Dedifferentiated amniotic fluid mesenchymal stem cell (primary cell): ENCODE data around the gene CNGB1.
"Not testable (repeated sequence)": the region's sequence is repeated elsewhere in the genome, so short reads cannot be mapped to it uniquely, and the experiment has no call there.

Source experiments
- DNase-seq: peaks from one replicate; pipeline ENCODE4 v3.0.0-alpha.2; 2016; ENCODE audit errors: extremely low spot score

Gene CNGB1

DNA sequence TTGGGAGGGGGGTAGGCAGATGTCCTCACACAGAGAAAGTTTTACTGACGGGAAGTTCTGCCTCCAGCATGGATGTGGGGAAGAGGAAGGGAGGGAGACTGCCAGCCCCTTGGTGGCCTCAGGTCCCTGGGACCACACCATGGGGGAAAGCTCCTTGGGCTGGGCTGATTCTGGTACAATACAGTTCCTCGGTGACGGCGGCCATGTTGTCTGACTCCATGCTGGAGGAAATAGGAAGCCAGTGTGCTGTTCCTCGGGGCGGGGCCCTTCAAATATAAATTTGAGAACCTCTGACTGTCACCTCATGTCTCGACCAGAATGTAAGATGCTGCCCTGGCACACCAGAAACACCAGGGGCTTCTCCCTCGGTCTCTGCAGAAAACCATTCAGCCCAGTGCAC is 66.8 kb downstream of the CNGB1 start:
- no peak for DNase-seq

DNA sequence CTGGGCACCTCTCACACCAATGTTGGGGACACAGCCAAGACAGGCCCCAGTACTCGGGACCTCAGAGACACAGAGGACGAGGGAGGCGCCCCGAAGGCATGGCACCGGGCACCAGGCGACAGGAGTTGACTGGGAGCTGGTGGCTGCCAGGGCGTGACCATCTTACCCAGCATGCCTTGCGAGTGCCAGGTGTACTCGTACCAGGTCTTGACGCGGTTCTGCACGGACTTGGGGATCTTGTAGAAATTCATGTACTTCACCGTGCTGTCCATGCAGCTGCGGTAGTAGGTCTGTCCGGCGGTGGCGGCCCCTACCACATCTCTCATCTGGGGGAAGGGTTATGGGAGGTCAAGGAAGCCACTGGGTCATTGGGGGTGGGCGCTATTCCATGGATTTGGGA is 67.3 kb downstream of the CNGB1 start:
- DNase-seq, result no peak

DNA sequence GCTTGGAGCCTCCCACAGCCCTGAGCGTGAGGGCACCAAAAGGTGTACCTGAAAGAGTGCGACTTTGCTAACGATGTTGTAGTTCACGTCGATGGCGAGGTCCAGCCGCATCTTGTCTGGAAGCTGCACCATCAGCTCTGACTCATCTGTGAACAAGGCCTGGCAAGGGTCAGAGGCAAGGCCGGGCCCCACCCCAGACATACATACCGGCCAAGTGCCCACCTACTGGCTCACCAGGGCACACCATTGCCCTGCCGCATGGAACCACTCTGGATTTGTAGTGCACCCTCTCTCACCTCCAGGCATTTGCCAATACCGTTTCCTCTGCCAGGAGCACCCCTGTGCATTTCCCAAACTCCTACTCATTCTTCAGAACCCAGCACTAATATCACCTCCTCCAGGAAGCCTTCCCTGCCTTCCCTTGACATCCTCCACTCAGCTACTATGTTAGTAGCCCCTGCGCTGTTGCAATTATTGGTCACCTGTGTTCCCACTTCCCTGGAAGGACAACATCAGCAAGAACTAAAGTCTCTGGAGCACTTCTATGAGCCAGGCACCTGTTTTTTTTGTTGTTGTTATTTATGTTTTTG is 69.4 kb downstream of the CNGB1 start:
- DNase-seq, result no peak

DNA sequence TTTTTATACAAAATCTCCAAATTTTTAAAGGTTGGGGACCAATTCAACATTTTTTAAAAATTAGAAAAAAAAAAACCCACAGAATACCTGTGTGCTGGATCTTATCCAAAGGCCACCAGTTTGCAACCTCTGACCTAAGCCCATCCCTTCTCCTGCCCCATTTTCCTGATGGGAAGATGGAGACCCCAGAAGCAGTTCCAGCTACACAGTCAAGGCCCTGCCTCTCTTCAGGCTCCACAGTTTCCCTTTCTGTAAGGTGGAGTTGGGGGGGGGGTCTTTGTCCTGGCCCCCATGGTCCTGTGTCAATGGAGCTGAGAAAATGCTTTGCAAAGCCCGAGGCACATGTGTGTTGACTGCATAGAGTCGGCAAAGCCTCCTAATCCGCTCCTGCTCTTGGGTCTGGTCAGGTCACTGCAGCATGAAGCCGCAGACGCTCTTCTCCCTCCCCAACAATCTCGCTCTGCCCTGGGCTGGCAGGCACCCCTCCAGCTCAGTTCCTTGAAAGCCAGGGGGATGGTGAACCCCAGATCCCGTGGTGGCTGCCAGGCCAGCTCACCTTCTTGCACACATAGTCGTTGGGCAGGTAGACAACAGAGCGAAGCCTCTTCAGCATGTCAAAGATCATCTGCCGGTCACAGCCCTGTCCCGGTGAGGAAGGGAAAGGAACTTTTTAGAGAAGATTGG is 70.0 kb downstream of the CNGB1 start:
- DNase-seq, result no peak

DNA sequence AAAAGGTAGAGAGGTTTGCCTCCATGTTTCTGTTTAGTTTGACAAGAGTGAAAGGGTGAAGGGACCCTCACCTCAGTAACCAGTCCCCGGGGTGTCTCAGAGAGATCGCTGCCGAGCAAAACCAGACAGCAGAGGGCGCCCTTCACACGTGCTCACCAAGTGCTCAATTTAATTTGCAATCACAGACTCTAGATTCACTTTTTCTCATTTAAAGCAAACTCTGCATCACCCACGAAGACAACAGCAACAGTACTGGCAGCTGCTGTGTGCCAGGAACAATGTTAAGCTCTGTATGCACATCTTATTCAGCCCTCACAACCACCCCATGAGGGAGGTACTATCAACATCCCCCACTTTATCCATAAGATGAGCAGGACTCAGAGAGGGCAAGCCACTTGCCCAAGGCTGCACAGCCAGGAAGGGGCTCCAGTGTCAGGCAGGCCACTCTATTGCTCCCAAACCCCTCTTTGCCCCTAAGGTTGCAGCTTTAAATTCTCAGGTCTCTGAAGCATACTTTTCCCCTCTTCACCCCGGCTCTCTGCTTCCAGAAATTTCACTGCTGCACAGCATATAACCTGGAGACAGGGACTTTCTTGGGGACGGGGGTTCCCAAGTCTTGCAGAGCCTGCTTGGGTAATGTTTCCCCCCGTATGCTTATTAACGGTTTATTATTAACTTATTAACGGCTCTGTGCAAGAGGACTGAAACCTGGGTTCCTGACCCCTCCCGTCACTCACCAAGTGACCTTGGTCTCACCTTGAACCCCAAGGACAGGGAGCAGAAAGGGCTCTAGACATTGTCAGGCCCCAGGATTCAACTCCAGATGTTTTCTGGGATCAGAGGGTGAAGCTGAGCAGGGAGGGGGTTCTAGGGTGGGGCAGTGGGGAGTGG is 70.9 kb downstream of the CNGB1 start:
- peak; percentile 69 for DNase-seq

DNA sequence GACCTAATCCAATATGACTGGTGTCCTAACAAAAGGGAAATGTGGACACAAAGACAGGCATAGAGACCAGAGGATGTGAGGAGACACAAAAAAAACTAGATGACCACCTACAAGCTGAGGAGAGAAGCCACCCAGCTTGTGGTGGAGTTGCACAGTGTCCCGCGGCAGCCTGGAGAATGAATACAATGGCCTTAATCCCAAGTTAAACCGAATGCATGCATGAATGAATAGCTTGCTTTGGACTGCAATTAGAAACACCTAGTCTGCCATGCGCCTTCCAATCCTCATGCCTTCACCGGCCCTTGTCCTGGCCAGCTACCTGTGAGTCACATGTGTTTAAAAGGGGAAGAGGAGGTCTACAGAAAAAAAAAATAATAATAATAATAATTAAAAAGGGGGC is 72.0 kb downstream of the CNGB1 start:
- DNase-seq, result no peak

DNA sequence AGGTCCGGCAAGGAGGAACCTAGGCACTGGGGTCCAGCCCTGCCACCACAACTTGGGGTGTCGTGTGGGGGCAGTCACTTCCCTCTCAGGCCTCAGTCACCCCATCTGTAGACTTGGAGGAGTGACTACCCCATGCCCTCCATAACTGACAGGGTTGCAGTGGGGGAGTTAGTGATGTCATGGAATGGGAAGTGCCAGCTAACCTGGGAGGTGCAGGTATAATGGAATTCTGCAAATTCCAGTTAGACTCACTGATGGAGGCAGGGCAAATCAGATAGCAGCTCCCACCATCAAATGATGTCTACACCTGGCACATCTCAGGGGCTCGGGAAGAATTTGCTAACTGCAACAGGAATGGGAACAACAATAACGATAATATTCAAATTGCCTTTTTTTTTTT is 72.9 kb downstream of the CNGB1 start:
- DNase-seq, result no peak

DNA sequence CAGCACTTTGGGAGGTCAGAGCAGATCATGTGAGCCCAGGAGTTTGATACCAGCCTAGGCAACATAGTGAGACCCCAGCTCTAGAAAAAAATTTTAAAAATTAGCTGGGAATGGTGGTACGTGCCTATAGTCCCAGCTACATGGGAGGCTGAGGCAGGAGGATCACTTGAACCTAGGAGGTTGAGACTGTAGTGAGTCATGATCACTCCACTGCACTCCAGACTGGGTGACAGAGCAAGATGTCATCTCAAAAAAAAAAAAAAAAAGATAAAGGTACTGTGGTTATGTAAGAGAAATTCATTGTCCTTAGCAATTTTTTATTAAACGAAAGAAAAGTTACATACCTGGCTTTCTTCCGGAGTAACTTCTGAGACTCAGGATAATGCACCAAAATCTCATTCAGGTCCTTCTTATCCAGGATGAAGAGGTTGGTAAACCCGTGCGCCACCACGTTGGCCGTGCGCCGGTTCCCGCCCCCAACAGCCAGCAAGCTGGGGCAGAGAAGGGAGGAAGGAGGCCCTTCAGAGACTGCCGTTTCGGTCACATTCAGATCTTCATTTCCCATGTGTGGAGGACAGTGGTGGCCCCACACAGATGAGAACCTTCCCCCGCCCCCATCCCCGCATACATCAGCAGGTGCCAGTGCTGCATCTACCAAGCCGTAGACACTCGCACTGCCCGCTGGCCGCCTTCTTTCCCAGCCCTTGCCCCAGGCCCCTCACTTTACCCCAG is 73.7 kb downstream of the CNGB1 start:
- no peak for DNase-seq

DNA sequence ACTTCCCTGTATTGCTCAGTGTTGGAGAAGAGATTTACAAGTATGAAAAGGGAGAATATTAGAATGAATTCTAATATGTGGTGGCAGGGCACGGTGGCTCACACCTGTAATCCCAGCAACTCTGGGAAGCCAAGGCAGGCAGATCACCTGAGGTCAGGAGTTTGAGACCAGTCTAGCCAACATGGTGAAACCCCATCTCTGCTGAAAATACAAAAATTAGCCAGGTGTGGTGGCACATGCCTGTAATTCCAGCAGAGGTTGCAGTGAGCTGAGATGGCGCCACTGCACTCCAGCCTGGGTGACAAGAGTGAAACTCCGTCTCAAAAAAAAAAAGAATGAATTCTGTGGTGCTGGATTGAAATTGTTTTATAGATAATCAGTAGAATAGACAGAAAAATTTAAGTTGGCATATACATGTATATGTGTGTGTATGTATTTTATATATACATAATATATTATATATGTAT is 75.8 kb downstream of the CNGB1 start:
- DNase-seq, result not testable (repeated sequence)

DNA sequence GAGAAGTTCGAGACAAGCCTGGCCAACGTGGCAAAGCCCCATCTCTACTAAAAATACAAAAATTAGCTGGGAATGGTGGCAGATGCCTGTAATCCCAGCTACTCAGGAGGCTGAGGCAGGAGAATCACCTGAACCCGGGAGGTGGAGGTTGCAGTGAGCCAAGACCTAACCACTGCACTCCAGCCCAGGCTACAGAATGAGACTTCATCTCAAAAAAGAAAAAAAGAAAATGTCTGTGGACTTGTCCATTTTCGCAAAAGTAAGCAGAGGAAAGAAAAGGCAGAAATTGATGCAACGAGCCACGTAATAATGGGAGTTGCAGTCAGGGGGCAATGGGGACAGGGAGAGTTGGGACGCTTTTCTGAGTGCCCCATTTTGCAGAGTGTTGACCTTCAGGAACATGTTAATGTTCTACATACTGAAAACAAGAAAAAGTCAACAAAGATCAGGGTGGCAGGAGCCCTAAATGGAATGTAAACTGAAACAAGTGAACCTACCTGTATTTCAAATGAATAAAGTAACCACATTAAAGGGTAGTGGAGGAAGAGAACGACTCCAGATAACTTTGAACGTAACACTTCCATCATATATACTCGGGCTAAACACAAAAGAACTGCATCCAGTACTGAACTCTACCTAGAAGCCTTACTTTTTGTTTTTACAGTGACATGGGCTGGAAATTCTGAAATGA is 76.4 kb downstream of the CNGB1 start:
- DNase-seq, result no peak

DNA sequence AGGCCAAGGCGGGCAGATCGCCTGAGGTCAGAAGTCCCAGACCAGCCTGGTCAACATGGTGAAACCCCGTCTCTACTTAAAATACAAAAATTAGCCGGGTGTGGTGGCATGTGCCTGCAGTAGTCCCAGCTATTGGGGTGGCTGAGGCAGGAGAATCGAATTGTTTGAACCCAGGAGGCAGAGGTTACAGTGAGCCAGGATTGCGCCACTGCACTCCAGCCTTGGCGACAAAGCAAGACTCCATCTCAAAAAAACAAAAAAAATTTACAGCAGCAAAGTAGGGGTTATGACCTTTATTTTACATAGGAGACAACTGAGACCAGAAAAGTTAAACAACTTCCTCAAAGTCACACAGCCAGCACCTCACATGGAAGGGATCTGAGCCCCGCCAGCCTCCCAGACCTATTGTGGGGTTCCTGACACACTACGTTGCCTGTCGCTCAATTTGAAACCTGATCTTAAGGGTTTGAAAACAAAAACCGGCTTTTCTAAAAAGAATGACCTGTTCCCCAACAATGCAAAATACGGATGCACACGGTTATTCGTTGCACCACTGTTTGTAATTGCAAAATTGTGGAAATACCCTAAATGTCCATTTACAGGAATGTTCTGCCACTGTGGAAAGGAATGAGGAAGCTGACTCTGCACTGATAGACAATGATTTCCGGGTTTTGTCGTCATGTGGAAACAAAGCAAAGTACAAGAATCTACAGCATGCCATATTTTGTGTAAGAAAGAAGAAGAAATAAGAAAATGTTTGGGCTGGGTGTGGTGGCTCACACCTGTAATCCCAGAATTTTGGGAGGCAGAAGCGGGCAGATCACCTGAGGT is 77.2 kb downstream of the CNGB1 start:
- peak; percentile 42 for DNase-seq

DNA sequence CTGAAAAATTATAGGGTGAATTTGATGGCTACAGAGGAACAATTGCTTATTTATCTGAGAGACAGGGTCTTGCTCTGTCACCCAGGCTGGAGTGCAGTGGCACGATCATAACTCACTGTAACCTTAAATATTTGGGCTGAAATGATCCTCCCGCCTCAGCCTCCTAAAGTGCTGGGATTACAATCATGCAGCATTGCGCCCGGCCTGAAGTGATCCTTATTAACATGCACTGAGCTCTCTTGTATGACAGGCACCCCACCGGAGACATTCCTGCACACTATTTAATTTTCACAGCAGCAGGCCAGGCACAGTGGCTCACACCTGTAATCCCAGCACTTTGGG is 77.7 kb downstream of the CNGB1 start:
- DNase-seq, result no peak

DNA sequence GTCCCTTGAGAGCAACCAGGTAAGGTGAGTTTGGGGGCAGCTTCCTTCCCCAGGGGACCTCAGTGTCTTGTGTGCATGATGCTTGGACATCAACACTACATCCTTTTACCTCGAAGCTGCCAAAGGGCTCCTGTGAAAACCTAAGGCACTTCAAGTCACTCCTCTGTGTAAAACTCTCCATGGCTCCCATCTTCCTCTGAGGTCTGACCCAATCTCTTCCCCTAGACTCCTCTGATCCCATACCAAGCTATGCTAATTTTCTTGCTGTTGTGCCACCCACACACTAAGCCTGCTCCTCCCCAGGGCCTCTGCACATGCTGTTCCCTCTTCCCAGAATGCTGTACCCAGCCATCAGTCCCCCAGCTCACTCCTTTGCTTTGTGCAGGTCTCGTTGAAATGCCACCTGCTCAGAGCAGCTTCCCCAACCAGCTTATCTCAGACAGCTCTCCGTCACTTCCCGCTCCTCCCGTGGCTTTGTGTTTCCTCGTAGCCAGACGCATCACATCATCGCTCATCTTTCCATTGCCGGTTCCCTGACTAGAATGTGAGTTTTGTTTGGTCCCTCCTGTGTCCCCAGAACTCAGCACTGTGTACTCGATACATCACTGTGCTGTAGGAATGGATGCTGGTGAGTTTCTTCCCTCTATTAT is 78.4 kb downstream of the CNGB1 start:
- DNase-seq, result no peak

DNA sequence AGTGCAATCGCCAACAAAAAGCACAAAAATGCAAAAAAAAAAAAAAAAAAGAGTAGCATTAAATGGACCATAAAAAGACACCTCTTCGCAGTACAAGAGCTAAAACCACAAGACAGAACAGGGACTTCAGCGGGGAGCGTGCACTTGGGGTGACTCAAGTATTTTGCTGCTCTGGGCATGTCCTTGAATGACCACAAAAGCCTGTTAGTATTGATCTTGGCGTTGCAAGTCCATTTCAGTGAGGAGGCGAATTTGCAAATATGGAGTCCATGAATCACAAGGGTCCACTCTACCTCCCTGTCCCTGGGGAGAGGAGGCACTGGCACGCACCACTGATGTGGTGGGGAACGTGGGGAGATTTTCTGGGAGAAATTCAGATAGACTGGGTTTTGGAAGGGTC is 78.9 kb downstream of the CNGB1 start:
- DNase-seq, result no peak

DNA sequence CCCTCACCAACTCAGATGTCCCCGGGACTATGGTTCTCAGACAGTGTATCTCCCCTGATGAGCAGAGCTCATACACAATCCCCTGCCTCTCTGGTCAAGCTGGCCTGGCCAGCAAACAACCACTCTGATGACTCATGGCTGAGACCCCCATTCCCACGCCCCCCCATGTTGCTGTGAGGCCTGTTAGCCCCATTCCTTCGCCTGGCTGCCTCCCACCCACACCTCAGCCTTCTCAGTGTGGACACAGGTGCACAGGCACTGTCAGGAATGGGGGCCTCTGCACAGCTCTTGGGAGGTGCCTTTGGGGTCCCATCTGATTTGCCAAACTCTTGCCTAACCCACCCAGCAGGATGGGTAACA is 80.2 kb downstream of the CNGB1 start:
- DNase-seq, result no peak

DNA sequence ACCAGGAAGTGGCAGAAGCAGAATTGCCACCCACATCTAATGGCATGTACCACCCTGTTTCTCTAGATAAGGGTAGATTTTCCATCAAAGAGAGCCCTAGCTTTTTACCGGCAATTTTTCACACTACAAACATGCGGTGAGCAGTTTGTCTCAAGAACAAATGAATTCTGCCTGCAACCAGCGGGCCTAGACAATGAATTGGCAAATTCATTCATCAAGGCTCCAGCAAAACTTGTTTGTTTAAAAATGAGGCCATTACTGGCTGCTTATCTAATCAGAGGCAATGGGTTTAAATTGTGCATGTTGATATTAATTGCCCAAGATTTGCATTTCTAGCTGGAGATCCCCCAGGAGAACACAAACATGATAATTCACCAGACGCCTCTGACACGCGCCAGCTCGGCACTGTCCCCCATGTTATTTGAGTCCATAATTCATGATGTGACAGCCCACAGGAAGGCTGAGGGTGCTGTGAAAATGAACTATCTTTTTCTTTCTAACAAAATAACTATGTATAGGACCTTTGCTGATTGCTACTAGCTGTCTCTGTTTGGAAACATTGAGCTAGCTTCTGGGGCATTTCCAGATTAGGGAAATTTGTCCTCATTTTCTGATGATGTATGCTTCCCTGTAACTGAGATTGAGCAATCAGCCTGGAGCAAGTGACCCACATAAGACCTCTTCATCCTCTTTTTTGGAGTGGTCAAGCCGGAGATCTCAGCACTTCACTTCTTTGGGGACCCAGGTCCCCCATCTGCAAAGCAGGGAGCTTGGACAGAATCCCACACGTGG is 80.8 kb downstream of the CNGB1 start:
- DNase-seq, result no peak

DNA sequence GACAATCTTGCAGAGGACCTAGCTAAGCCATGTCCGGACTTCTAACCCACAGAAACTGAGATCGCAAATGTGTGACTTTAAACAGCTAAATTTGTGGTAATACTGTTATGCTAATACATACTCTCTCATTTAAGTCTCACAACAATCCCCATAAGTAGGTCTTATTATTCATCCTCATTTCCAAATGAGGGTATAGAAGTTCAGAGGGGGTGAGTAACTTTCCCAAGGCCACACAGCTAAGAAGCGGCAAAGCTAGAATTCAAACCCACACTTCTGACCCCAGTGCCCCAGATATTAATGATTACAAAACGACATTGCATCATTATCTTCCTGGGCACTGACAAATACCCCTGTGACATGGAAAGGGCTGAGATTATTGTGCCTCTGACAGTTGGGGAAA is 81.4 kb downstream of the CNGB1 start:
- no peak for DNase-seq

DNA sequence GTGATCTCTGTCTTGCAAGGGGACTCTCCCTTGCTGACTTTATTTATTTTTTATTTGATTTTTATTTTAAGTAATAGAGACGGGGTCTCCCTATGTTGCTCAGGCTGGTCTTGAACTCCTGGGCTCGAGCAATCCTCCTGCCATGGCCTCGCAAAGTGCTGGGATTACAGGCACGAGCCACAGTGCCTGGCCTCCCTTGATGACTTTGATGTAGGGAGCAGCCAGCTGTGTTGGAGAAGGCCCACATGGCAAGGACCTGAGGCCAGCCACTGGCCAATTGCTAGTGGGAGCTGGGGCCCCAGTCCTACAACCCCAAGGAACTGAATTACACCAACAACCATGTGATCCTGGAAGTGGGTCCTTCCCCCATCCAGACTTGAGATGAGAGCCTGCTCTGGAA is 81.8 kb downstream of the CNGB1 start:
- DNase-seq, result no peak

DNA sequence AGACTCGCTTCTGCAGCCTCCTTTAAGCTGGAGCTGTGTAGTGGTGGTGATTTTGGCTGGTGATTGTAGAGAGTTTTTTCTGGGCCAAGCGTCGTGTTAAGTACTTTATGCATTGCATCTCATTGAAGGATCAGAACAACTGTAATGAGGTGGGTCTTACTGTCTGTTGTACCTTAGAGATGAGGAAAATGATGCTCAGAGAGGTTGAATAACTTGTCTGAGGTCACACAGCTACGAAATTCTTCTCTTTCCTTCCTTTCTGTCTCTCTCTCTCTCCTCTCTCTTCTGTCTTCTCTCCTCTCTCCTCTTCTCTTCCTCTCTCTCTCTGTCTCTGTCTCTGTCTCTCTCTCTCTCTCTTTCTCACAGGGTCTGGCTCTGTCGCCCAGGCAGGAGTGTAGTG is 82.8 kb downstream of the CNGB1 start:
- no peak for DNase-seq

DNA sequence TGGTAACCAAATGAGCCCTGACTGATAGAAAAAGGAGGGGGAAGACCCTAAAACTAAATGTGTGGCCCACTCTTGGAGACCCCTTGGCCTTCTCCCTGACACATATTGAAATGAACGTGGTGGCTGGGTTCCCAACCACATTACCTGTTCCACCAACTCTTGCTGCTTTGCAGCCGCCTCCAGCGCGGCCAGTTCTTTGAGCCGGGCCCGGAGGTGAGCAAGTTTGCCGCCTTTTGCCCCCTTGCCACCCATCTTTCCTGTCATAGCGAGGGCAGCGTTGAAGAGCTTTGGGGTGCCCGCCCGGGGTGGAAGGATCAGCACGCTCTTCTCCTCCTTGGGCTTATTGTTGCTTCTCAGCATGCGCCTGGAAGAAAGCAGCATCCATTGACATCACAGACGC is 83.2 kb downstream of the CNGB1 start:
- DNase-seq, result no peak
